A673 (cell line): ENCODE measurements around the gene DLG2.

Experiments
- CTCF ChIP-seq: fragments of 300-800, 200-600 bp; sonication (generic); conservative IDR thresholded peaks from 2 replicates; pipeline ENCODE4 v1.5.1; 2017; ENCODE audit warnings: low read depth, mild to moderate bottlenecking, antibody characterized with exemption, low read length, moderate library complexity, mixed read lengths
- EZH2 ChIP-seq: fragments of 200-600 bp; sonication (generic); IDR thresholded peaks from 2 replicates; pipeline ENCODE4 v1.6.1; 2017; ENCODE audit warnings: borderline replicate concordance, low read depth, mild to moderate bottlenecking, mixed read lengths, antibody characterized with exemption, low read length; ENCODE audit not compliant: poor library complexity, severe bottlenecking

DNA sequence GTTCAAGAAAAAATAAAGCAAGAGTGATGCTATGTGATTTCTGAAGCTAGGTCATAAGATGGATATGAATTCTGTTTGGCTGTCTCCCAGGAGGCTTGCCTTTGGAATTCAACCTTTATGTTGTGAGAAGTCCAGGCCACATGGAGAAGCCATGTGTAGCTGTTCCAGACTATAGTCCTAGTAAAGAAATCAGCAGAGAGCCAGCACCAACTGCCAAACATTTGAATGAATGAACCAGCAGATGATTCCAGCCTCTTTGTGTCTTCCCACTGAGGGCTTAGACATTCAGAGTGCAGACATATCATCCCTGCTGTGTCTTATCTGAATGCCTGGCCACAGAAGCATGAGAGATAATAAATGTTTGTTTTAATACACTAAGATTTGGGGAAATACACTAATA, 1150.6 kb downstream of the DLG2 start:
- TF ChIP-seq CTCF (no peak), EZH2 (no peak)
